Measurements from ENCODE around the gene SFTPB.
"Not testable (repeated sequence)": the region's sequence is repeated elsewhere in the genome, so short reads cannot be mapped to it uniquely, and the experiment has no call there.

Gene SFTPB

GRCh38 chr2:85674417-85674816 is 6.4 kb upstream of the SFTPB start:
- no peak for DNase-seq

- no peak for DNase-seq
Measured at GRCh38 chr2:85673716-85674375, 5.8 kb upstream of the SFTPB start.

GRCh38 chr2:85672456-85672855 is 4.5 kb upstream of the SFTPB start:
- DNase-seq, result no peak

GRCh38 chr2:85670416-85670815 is 2.4 kb upstream of the SFTPB start:
- not testable (repeated sequence) for DNase-seq

- no peak for DNase-seq
Measured at GRCh38 chr2:85669549-85669948, 1.6 kb upstream of the SFTPB start.

GRCh38 chr2:85668857-85669142 is 801 bp upstream of the SFTPB start:
- DNase-seq, result no peak

GRCh38 chr2:85667561-85668008 is 414 bp downstream of the SFTPB start:
- DNase-seq, result no peak

- DNase-seq, result no peak
Measured at GRCh38 chr2:85666435-85667316, 1.3 kb downstream of the SFTPB start.

GRCh38 chr2:85666016-85666415 is 2.0 kb downstream of the SFTPB start:
- no peak for DNase-seq

GRCh38 chr2:85665264-85665937 is 2.6 kb downstream of the SFTPB start:
- no peak for DNase-seq

- DNase-seq, result no peak
Measured at GRCh38 chr2:85663594-85664565, 4.1 kb downstream of the SFTPB start.

GRCh38 chr2:85662899-85663593 is 5.0 kb downstream of the SFTPB start:
- no peak for DNase-seq

GRCh38 chr2:85661139-85661858 is 6.7 kb downstream of the SFTPB start:
- no peak for DNase-seq

- no peak for DNase-seq
Measured at GRCh38 chr2:85660725-85661124, 7.3 kb downstream of the SFTPB start.

- DNase-seq, result not testable (repeated sequence)
Measured at GRCh38 chr2:85660301-85660700, 7.7 kb downstream of the SFTPB start.

GRCh38 chr2:85659324-85659981 is 8.5 kb downstream of the SFTPB start:
- no peak for DNase-seq

GRCh38 chr2:85657399-85657798 is 10.6 kb downstream of the SFTPB start:
- not testable (repeated sequence) for DNase-seq

- DNase-seq, result no peak
Measured at GRCh38 chr2:85656468-85656867, 11.5 kb downstream of the SFTPB start.

- DNase-seq, result no peak
Measured at GRCh38 chr2:85655961-85656417, 12.0 kb downstream of the SFTPB start.

- DNase-seq, result no peak
Measured at GRCh38 chr2:85653996-85654395, 14.0 kb downstream of the SFTPB start.

- no peak for DNase-seq
Measured at GRCh38 chr2:85652056-85652455, 15.9 kb downstream of the SFTPB start.

Measured in NCI-H146 (cell line).